ENCODE measurements around the gene PHLDA1. TPM values are rescaled to one million over a fixed set of nuclear protein-coding genes. Genes with fewer than 3 reads are reported as not detected.
A peak's percentile ranks its signal among the peaks of the same experiment; 100 is the strongest.

PHLDA1 gene
- total RNA-seq, 2 donors from 2014 or later, result 5.7 to 10.4 TPM

DNA sequence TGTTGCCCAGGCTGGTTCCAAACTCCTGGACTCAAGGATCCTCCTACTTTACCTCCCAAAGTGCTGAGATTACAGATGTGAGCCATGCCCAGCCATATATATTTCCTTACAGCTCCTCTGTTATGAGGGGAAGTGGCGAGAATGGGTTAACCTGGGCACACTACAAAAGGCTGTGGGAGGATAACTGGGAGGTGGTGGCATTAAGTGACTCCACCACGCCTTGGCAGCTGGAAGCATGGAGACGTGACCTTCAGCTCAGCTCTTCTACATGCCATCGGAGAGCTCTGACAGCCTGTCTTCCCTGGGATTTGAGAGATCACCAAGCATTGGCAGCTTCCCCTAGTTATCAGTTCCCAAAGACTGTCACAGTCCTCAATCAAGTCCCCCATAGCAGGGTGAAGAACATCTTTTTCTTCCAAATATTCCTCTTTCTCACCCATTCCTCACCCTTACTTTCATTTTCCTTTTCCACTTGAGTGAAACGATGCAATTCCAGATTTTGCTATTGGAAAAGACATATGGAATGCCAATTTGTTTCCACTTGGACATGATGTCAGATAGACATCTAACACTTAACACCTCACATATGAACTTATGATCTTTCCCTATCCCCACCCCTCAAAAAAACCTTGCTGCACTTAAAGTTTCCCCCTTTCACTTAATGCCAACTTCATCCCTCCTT is 48.5 kb downstream of the PHLDA1 start:
- intact Hi-C loops (cut with DNase I), result no loop called here
- peak; percentile 35 for DNase-seq
- Histone ChIP-seq H3K27me3 (no peaks in the 10 kb centered on the region), H3K36me3 (no peaks in the 10 kb centered on the region), H3K9me3 (no peaks in the 10 kb centered on the region), H3K27ac (peak overlapping the region; percentile 24), H3K4me3 (no peak overlapping the region), H3K4me1 (peaks cover 4% of the 10 kb centered on the region), H3K9ac (ENCODE audit: low read depth in 2 of 2, low read length in 2 of 2) (no peak overlapping the region)
- TF ChIP-seq, protein P1, sequence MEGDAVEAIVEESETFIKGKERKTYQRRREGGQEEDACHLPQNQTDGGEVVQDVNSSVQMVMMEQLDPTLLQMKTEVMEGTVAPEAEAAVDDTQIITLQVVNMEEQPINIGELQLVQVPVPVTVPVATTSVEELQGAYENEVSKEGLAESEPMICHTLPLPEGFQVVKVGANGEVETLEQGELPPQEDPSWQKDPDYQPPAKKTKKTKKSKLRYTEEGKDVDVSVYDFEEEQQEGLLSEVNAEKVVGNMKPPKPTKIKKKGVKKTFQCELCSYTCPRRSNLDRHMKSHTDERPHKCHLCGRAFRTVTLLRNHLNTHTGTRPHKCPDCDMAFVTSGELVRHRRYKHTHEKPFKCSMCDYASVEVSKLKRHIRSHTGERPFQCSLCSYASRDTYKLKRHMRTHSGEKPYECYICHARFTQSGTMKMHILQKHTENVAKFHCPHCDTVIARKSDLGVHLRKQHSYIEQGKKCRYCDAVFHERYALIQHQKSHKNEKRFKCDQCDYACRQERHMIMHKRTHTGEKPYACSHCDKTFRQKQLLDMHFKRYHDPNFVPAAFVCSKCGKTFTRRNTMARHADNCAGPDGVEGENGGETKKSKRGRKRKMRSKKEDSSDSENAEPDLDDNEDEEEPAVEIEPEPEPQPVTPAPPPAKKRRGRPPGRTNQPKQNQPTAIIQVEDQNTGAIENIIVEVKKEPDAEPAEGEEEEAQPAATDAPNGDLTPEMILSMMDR (IDR thresholded peaks at IDR 0.05), result no peak

DNA sequence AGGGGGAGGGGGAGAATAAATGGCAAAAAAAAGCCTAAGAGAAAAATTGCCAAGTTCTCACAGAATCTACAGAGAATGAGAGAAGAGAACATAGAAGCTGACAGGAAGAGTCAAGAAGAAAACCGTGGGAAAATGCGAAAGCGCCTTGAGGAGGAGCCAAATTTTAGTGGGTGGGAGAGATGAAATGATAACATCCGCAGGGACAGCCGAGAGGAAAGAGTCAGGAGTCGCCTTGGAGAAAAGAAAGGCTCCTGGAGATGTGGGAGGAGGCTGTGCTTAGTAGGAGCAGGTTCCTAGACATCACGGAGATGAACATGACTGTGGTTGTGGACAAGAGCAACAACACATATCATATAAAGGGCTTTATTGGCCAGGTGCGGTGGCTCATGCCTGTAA is 49.4 kb downstream of the PHLDA1 start:
- no peaks in the 10 kb centered on the region for H3K36me3 ChIP-seq

DNA sequence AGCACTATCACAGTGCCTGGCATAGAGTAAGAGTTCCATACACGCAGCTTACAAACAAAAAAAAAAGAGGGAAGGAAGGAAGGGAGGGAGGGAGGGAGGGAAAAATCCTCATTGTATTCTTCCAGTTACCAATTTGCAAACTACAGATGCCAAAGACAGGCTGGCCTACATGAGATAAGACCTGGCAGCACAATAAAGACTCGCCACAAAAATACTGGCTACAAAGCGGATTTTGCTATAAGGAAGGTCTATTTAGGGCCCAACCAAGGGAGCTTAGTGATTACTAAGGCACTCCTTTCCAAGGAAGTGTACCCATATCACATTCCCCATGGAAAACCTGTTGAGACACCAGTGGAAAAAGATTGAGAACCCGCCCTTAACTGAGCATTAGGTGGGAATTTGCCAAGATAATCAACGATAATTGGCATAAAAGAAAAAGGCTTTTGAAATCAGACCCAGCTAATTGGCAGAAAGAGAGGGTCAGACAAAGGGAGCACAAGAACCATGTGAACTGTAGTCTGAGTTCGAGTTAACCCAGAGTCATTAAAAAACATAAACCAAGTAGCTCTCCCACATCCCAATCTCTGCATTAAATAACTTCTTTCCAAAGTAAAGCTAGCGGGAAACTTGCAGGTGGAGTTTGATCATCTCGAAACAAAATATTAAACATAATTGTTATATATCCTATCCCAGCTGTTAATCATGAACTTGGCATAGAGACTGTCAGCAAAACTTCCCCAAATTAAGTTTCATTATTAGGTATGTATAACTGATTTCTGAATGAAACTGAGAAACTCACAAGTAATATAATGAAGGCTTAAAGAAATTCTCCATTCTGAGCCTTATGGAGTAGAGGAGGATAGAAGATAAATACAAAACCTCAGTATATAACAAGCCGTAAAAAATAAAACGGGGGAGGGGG is 50.1 kb downstream of the PHLDA1 start:
- DNase-seq, result no peak
- H3K27ac ChIP-seq, result no peak overlapping the region
- intact Hi-C loops (cut with DNase I), result no loop called here
- peaks cover 6% of the 10 kb centered on the region for H3K4me1 ChIP-seq
- H3K9ac ChIP-seq (ENCODE audit: low read depth in 2 of 2, low read length in 2 of 2), result no peak overlapping the region
- TF ChIP-seq, protein P1 (IDR thresholded peaks at IDR 0.05), result no peak
- H3K27me3 ChIP-seq, result no peaks in the 10 kb centered on the region
- no peaks in the 10 kb centered on the region for H3K9me3 ChIP-seq
- H3K36me3 ChIP-seq, result no peaks in the 10 kb centered on the region
- no peak overlapping the region for H3K4me3 ChIP-seq

More for the DNA sequence above, 49.4 kb downstream of the PHLDA1 start:
- H3K27ac ChIP-seq, result no peak overlapping the region
- TF ChIP-seq, protein P1 (IDR thresholded peaks at IDR 0.05), result no peak
- peaks cover 6% of the 10 kb centered on the region for H3K4me1 ChIP-seq
- H3K4me3 ChIP-seq, result no peak overlapping the region
- H3K9ac ChIP-seq (ENCODE audit: low read depth in 2 of 2, low read length in 2 of 2), result no peak overlapping the region
- no peak for DNase-seq
- intact Hi-C loops (cut with DNase I), result no loop called here
- H3K9me3 ChIP-seq, result no peaks in the 10 kb centered on the region
- H3K27me3 ChIP-seq, result no peaks in the 10 kb centered on the region

DNA sequence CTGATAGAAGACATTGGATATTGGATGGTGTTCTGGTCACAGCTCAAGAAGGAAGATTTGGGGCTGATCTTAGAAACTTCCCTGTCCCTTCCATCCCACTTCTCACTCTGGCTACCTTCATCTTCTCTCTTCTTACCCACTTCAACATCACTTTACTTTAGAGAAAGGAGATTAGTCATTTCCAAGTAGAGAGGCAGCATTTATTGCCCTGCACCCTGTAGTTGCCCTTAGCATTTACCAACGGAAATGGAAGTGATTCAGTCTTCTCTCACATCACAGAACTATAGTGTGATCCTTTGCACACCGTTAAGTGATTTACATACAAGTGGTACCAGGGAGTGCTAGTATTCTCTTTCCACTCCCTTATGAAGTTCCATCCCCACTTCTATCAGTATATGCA is 52.4 kb downstream of the PHLDA1 start:
- intact Hi-C loops (cut with DNase I), result no loop called here
- H3K36me3 ChIP-seq, result no peaks in the 10 kb centered on the region
- TF ChIP-seq, protein P1 (IDR thresholded peaks at IDR 0.05), result no peak
- H3K4me1 ChIP-seq, result peaks cover 6% of the 10 kb centered on the region
- H3K9ac ChIP-seq (ENCODE audit: low read depth in 2 of 2, low read length in 2 of 2), result no peak overlapping the region
- no peaks in the 10 kb centered on the region for H3K27me3 ChIP-seq
- no peaks in the 10 kb centered on the region for H3K9me3 ChIP-seq
- DNase-seq, result no peak
- H3K4me3 ChIP-seq, result no peak overlapping the region
- H3K27ac ChIP-seq, result peak overlapping the region; percentile 71

DNA sequence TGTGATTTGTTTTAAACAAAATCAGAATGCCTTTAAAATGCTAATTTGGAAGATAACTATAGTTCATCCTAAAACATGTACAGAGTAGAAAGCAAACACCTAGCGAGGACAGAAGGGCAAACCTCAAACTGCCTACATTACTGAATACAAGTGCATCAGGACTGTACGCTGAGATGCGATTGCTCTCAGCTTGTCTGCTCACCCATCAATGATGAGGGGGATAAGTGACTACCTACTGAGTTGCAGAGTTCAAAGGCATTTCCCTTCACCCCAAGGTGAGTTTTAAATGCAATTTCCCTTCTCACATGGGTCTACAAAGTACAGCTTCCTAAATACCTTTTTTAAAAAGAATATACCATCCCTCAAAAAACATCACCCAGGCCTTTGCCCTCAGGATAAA is 52.9 kb downstream of the PHLDA1 start:
- H3K9ac ChIP-seq (ENCODE audit: low read depth in 2 of 2, low read length in 2 of 2), result peak overlapping the region in 1 of 2 donors; percentile 44
- H3K9me3 ChIP-seq, result no peaks in the 10 kb centered on the region
- intact Hi-C loops (cut with DNase I), result no loop called here
- H3K27me3 ChIP-seq, result no peaks in the 10 kb centered on the region
- no peaks in the 10 kb centered on the region for H3K36me3 ChIP-seq
- H3K4me3 ChIP-seq, result no peak overlapping the region
- H3K27ac ChIP-seq, result peak overlapping the region; percentile 71
- peaks cover 6% of the 10 kb centered on the region for H3K4me1 ChIP-seq
- no peak for DNase-seq
- TF ChIP-seq, protein P1 (IDR thresholded peaks at IDR 0.05), result no peak

Measured in colonic mucosa (tissue), 4 donors.